HFF-Myc (cell line): ENCODE data around the gene RUNX1.
"Not testable (repeated sequence)": the region's sequence is repeated elsewhere in the genome, so short reads cannot be mapped to it uniquely, and the experiment has no call there.

Source experiments
- DNase-seq: peaks from one replicate; pipeline ENCODE4 v3.0.0-alpha.2; 2011; ENCODE audit warnings: low read depth; ENCODE audit errors: extremely low read depth
- H3K4me3 ChIP-seq: replicated peaks from 2 replicates; pipeline ENCODE4 v1.5.1; 2011; ENCODE audit warnings: low read depth, mild to moderate bottlenecking, control low read depth, low read length
- TF ChIP-seq, protein P1 (sequence below): IDR thresholded peaks from 2 replicates; pipeline ENCODE4 v1.5.1; 2012; ENCODE audit warnings: mild to moderate bottlenecking, low read depth, low read length, control low read depth; ENCODE audit errors: missing control alignments

Gene RUNX1

DNA sequence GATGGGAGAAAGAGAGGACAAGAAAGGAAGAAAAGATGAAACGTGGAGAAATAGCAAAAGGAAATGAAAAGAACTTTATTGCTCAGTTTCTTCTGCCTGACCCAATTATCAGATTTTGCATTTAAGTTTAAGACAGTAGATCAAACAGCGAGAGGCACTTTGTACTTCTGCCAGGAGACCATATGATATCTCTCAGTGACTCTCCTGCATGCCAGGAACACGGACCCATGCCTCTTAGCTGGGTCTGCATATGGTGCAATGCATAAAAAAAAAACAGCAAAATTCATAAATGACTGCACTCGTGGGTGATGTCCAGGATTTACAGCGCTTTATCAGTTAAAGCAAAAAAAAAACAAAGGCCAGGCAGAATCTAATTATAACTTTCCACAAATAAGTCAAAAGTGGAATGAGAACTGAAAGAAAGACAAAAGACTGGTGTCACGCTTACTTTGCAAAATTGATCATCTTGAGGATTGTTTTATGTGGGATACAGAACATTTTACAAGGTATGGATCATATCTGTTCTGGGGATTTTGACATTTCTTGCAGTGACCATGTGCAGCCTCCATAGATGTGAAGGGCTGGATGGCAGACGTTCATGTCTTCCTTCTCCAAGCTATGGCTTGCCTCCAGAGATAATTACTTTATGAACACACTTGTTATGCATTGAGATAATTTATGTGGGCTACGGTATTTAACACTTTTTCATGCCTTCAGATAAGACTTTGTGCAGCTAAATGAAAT lies 79.5 kb downstream of the RUNX1 start:
- DNase-seq, result no peak
- H3K4me3 ChIP-seq, result no peak overlapping the region
- TF ChIP-seq, protein P1, sequence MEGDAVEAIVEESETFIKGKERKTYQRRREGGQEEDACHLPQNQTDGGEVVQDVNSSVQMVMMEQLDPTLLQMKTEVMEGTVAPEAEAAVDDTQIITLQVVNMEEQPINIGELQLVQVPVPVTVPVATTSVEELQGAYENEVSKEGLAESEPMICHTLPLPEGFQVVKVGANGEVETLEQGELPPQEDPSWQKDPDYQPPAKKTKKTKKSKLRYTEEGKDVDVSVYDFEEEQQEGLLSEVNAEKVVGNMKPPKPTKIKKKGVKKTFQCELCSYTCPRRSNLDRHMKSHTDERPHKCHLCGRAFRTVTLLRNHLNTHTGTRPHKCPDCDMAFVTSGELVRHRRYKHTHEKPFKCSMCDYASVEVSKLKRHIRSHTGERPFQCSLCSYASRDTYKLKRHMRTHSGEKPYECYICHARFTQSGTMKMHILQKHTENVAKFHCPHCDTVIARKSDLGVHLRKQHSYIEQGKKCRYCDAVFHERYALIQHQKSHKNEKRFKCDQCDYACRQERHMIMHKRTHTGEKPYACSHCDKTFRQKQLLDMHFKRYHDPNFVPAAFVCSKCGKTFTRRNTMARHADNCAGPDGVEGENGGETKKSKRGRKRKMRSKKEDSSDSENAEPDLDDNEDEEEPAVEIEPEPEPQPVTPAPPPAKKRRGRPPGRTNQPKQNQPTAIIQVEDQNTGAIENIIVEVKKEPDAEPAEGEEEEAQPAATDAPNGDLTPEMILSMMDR, result no peak

DNA sequence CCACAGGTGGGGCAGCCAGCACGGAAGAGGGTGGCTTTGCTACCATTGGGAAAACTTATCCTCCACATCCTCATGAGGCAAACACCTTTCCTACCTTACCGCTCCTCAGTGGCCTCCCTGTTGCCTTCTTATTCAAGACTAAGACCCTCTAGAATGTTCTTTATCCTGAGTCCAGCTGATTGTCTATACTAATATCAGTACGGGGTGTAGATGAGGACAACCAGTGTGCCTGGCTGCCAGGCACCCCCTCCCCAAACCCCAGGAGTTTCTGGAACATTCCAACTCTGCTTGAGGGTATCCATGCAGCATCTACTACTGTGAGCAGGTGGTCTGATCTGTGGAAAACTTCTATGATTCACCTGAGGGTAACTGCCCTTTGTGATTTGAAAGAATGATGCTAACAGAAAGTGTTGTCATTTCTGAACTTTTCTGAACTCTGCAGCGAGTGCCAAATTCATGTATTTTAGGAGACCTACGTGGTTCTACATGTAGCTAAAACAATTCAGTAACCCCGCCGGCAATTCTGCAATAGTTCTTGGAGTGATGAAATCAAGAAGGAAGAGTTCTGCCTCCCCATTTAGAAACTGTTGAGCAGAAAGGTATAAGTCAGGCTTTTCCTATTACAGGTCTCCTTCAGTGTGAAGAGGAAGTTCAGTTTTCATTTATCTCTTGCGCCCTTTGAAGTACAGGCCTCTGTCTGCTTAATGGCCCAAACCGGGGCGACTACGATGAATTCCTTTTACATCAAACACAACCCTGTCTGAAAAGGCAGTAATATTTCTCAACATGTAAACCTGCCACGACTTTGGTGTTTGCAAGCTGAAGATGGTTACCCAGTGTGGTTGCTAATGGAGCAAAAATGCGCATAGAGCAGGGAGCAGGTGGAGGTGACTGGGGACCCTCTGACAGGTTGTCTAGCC lies 80.4 kb downstream of the RUNX1 start:
- no peak for DNase-seq
- H3K4me3 ChIP-seq, result no peak overlapping the region
- TF ChIP-seq, protein P1, result no peak

DNA sequence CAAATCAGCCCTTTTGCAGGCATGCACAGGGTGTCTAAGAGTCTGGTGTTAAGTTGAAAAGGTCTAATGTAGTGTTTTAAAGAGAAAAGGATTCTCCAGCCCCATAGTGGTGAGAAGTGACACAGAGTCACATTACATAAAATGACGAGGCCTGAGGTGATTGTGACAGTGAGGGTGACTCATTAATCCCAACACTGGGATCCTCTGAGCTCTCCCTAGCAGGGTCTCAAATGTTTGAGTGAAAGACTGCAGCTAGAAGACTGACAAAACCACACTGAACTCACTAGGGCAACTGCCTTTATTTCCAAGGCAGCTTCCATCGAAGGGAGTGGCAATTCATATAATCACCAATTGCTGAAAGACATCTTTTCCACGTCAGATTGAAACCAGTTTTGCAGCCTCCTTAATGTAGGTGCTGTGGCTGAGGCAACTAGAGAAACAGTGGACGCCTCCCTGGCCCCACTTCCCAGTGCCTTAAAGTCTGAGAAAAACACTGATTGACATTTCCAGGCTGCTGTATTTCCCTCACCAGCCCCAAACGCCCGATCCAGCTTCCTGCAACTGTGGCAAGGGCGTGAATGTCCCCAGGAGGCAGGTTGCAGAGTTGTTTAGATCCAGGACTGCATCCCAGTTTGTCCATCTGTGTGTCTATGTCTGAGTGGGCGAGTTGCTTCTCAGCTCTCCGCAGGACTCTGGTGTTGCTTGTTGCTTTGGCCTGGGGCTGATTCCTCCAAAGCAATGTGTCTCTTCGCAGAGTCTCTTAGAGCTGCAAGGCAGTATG lies 81.4 kb downstream of the RUNX1 start:
- TF ChIP-seq, protein P1, result no peak
- DNase-seq, result no peak
- no peak overlapping the region for H3K4me3 ChIP-seq

DNA sequence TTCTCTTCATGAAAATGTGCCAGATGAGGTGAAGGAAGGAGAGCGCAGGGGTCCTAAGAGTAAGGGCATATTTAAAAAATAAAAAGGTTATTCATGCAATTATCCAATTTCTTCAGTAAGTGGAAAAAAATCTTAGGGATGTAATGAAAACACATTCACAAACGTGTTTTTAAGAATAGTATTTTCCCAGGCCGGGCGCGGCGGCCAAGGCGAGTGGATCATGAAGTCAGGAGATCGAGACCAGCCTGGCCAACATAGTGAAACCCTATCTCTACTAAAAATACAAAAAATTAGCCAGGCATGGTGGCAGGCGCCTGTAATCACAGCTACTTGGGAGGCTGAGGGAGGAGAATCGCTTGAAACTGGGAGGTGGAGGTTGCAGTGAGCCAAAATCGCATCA lies 82.2 kb downstream of the RUNX1 start:
- not testable (repeated sequence) for H3K4me3 ChIP-seq, DNase-seq

DNA sequence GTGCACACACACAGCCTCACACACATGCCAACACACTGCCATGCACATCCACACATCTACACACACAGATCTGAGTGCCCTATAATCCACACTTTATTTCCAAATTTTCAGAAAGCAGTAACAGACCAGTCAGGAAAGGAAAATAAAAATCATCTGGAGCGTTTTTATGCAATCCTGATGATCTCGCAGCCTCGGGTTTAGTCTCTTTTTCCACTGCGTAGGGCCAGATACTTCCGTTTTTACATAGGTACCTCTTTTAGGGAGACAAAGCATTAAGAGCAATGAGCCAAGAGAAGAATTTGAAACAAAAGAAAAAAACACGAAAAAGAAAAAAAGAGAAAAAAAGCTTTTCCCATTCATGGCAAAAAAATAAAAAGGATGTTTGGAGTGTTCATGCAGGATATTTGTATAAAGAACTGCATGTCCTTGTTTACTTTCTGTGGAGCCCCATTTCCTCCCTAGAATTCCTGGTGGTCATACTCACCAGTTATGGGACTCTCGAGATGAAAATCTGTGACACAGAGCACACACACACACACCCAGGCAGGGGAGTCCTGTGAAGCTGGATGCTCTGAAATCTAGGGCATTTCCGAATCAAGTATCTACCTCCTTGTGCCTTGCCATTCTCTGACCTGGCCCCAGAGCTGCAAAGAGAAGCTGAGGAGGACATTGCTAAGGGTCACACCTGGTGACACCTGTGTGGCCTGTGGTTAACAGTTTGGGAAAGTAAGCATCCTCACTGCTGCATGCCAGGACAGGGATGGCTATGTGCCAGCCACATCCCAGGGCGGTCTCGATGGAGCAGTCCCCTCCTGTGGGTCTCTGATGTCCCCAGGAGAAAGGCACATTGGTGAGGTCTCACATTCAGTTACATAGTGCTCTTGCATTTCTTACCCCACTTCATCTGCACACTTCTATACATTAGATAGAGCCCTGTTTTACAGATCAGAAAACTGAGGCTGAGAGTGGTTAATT lies 83.6 kb downstream of the RUNX1 start:
- DNase-seq, result no peak
- H3K4me3 ChIP-seq, result no peak overlapping the region
- TF ChIP-seq, protein P1, result no peak

DNA sequence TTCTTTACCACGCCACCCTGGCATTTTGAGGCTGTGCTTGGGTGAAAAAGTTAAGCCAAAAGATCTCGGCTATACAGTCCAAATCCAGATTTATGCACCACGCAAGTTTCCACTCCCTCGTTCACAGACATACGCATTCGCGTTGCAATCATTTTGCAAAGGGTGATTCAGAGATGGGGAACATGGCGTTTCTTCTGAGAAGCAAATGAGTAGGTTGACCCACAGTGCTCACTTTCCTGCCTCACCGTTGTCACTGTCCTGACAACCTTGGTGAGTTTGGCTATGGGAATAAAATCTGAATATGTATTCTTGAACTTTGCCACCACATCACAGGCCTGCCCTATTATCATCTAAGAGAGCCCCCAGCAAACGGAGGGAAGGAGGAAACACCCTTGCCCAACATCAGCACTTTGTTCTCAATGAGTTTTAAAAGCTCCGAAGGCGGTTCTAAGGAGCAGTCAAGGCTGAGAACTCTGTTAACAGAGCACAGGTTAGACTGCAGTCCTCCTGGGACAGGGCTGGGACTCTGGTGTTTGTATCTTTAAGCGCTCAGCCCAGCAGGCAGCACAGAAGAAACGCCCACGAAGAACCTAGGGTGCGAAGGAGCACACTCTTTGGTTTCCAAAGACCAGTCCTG lies 86.4 kb downstream of the RUNX1 start:
- TF ChIP-seq, protein P1, result no peak
- no peak overlapping the region for H3K4me3 ChIP-seq
- DNase-seq, result no peak
